B cell (primary cell): ENCODE data around the gene TREH.

Source experiments
- EZH2 ChIP-seq: IDR thresholded peaks from 2 replicates; pipeline ENCODE4 v1.6.1; 2012; ENCODE audit warnings: borderline replicate concordance, low read depth, mild to moderate bottlenecking, moderate library complexity, low read length; ENCODE audit not compliant: insufficient read depth, poor library complexity, severe bottlenecking
- TF ChIP-seq, protein P1 (sequence below): fragments of 200-600 bp; IDR thresholded peaks from one replicate; pipeline ENCODE4 v1.8.0; 2022; ENCODE audit warnings: antibody characterized with exemption, mild to moderate bottlenecking

DNA sequence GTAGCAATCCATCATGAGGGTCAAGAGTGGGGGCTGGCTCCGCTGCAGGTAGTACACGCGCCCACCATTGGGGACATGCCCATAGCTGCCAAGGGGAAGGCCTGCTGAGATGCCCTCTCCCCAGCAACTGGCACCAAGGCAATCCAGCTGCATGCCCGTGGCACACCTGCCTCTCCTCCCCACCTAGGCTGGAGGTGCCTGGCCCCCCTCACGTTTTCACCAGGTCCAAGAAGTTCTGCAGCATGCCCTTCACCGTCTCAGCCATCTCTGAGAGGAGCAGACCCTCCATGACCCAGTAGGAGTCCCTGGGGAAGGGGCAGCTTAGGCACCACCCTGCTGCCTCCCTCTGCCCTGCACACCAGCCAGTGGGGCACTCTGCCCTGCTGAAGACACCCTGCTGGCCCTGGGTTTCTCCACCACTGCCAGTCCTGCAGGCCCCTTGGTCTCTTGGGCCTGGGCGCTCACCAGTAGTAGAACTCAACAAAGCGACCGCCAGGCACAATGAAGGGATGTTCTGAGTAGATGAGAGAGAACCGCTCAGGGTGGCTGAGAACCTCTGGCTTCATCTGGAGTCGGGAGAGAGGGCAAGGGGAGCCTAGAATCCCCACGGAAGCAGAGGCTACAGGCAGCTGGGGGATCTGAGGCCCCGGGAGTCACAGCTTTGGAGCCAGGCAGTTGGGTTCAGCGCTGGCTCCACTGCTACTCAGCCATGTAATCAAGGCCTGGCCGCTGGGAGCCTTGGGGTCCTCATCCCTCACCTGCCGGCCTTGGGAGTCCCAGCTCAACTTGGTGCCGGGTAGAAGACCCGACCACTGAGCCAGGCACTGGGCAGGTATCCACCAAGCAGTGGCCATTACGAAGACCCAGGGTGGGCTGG is 17.8 kb downstream of the TREH start:
- TF ChIP-seq, protein P1, sequence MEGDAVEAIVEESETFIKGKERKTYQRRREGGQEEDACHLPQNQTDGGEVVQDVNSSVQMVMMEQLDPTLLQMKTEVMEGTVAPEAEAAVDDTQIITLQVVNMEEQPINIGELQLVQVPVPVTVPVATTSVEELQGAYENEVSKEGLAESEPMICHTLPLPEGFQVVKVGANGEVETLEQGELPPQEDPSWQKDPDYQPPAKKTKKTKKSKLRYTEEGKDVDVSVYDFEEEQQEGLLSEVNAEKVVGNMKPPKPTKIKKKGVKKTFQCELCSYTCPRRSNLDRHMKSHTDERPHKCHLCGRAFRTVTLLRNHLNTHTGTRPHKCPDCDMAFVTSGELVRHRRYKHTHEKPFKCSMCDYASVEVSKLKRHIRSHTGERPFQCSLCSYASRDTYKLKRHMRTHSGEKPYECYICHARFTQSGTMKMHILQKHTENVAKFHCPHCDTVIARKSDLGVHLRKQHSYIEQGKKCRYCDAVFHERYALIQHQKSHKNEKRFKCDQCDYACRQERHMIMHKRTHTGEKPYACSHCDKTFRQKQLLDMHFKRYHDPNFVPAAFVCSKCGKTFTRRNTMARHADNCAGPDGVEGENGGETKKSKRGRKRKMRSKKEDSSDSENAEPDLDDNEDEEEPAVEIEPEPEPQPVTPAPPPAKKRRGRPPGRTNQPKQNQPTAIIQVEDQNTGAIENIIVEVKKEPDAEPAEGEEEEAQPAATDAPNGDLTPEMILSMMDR, result no peak
- TF ChIP-seq EZH2, result no peak
